Measurements from ENCODE around the gene BEX4. TPM values are rescaled to one million over a fixed set of nuclear protein-coding genes. Genes with fewer than 3 reads are reported as not detected.
A peak's percentile ranks its signal among the peaks of the same experiment; 100 is the strongest.

BEX4 gene
- total and polyA plus RNA-seq, 2 of the 13 experiments (the other 11 are each of a cell fraction or from before 2014, with no cell fraction given) = not detected

- TF ChIP-seq, protein P1, sequence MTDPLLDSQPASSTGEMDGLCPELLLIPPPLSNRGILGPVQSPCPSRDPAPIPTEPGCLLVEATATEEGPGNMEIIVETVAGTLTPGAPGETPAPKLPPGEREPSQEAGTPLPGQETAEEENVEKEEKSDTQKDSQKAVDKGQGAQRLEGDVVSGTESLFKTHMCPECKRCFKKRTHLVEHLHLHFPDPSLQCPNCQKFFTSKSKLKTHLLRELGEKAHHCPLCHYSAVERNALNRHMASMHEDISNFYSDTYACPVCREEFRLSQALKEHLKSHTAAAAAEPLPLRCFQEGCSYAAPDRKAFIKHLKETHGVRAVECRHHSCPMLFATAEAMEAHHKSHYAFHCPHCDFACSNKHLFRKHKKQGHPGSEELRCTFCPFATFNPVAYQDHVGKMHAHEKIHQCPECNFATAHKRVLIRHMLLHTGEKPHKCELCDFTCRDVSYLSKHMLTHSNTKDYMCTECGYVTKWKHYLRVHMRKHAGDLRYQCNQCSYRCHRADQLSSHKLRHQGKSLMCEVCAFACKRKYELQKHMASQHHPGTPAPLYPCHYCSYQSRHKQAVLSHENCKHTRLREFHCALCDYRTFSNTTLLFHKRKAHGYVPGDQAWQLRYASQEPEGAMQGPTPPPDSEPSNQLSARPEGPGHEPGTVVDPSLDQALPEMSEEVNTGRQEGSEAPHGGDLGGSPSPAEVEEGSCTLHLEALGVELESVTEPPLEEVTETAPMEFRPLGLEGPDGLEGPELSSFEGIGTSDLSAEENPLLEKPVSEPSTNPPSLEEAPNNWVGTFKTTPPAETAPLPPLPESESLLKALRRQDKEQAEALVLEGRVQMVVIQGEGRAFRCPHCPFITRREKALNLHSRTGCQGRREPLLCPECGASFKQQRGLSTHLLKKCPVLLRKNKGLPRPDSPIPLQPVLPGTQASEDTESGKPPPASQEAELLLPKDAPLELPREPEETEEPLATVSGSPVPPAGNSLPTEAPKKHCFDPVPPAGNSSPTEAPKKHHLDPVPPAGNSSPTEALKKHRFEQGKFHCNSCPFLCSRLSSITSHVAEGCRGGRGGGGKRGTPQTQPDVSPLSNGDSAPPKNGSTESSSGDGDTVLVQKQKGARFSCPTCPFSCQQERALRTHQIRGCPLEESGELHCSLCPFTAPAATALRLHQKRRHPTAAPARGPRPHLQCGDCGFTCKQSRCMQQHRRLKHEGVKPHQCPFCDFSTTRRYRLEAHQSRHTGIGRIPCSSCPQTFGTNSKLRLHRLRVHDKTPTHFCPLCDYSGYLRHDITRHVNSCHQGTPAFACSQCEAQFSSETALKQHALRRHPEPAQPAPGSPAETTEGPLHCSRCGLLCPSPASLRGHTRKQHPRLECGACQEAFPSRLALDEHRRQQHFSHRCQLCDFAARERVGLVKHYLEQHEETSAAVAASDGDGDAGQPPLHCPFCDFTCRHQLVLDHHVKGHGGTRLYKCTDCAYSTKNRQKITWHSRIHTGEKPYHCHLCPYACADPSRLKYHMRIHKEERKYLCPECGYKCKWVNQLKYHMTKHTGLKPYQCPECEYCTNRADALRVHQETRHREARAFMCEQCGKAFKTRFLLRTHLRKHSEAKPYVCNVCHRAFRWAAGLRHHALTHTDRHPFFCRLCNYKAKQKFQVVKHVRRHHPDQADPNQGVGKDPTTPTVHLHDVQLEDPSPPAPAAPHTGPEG (CRISPR knock-in tag; IDR thresholded peaks at IDR 0.05) = no peak
- TF ChIP-seq MAF1 (CRISPR knock-in tag; IDR thresholded peaks at IDR 0.05; ENCODE audit: borderline replicate concordance) = no peak
- TF ChIP-seq NR1H2 (CRISPR knock-in tag; IDR thresholded peaks at IDR 0.05; ENCODE audit: borderline replicate concordance, low read depth) = no peak
- TF ChIP-seq ZNF124 (CRISPR knock-in tag; IDR thresholded peaks at IDR 0.05) = no peak
- no peak for TF ChIP-seq ZMYM3 (CRISPR knock-in tag; IDR thresholded peaks at IDR 0.05)
Observed at GRCh38 chrX:103210056-103210455, 4.9 kb upstream of the BEX4 start (continued).

GRCh38 chrX:103211012-103211715, 3.7 kb upstream of the BEX4 start:
- peak; percentile 72 for FAIRE-seq

More at GRCh38 chrX:103211012-103211715, 3.7 kb upstream of the BEX4 start:
- CTCF ChIA-PET (ENCODE audit: low intra/inter-chr PET ratio, low total read pairs) = interaction anchor here (1.3 kb wide), 2 partner anchors 253 to 254 kb away, joined by 3 to 6 read pairs; no protein-coding TSS in a partner anchor
- no peak overlapping the region for H3K4me2 ChIP-seq (ENCODE audit: low read depth, low read length)
- no peak overlapping the region for H2AFZ ChIP-seq (ENCODE audit: low read length)
- H3K4me1 ChIP-seq (ENCODE audit: insufficient read depth, low read length) = no peaks in the 10 kb centered on the region
- no peak for TF ChIP-seq YY1 (IDR thresholded peaks at IDR 0.05; ENCODE audit: insufficient read depth, insufficient replicate concordance, low read depth, low read length)
- TF ChIP-seq CTCF (CRISPR knock-in tag; IDR thresholded peaks at IDR 0.05) = peak; percentile 54
- TF ChIP-seq STAG1 (CRISPR knock-in tag; IDR thresholded peaks at IDR 0.05) = peak; percentile 32
- TF ChIP-seq, protein P2, sequence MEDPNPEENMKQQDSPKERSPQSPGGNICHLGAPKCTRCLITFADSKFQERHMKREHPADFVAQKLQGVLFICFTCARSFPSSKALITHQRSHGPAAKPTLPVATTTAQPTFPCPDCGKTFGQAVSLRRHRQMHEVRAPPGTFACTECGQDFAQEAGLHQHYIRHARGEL (CRISPR knock-in tag; IDR thresholded peaks at IDR 0.05) = peak; percentile 98
- peak; percentile 25 for DNase-seq (ENCODE audit: low spot score)
- no peaks in the 10 kb centered on the region for H4K20me1 ChIP-seq (ENCODE audit: insufficient read depth, low read length)
- in situ Hi-C loops (cut with HindIII; ENCODE audit: extremely low pct_ligation_motif_present, low pct_unique_long_range_greater_than_20kb) (loop anchor here (25.0 kb wide), 1 partner anchor 251 kb away; no protein-coding TSS in a partner anchor), intact Hi-C loops (cut with micrococcal nuclease; ENCODE audit: unreplicated experiment) (loop anchor here (1.0 kb wide), 1 partner anchor 253 kb away; no protein-coding TSS in a partner anchor)
- H3K36me3 ChIP-seq (replicated peaks in 1 of 2; ENCODE audit: control insufficient read depth in 1 of 2, insufficient read depth in 2 of 2, low read length in 2 of 2) = no peaks in the 10 kb centered on the region
- no peak overlapping the region for H3K27ac ChIP-seq (ENCODE audit: extremely low read length, insufficient read depth, low read length)
- H3K9ac ChIP-seq (ENCODE audit: insufficient read depth, low read depth, low read length) = no peak overlapping the region
- ATAC-seq = peak; percentile 64
- 27% methylated on average over 3 of the region's 7 CpGs for WGBS (ENCODE audit: low lambda C conversion rate)
- no peaks in the 10 kb centered on the region for H3K79me2 ChIP-seq (ENCODE audit: insufficient read depth, low read length)
- no peaks in the 10 kb centered on the region for H3K9me3 ChIP-seq (ENCODE audit: low read length)
- H3K4me3 ChIP-seq (replicated peaks in 1 of 3; ENCODE audit: insufficient read depth in 1 of 3, low read depth in 2 of 3, low read length in 3 of 3) = no peak overlapping the region
- no TSS peak for BruUV-seq (replicated peaks)
- H3K27me3 ChIP-seq (ENCODE audit: control insufficient read depth in 1 of 2, insufficient read depth in 2 of 2, low read length in 2 of 2) = no peaks in the 10 kb centered on the region
- POLR2A ChIA-PET = no interaction called here
